Endothelial cell of umbilical vein (primary cell): ENCODE measurements around the gene DPYSL4. TPM values are rescaled to one million over a fixed set of nuclear protein-coding genes. Genes with fewer than 3 reads are reported as not detected.

Experiments used
- BruUV-seq: library from RNA; stranded (reverse); fragments of 400-500 nt; replicated peaks from 2 replicates; lab custom pipeline; 2021; lab: Mats Ljungman, UMichigan
- CTCF ChIA-PET: fragments of 300-600, 350-600 bp; sonication (Branson Sonifier 250); formaldehyde crosslinking; loops from one replicate; lab custom pipeline; 2021; ENCODE audit warnings: antibody characterized with exemption, inconsistent platforms; lab: Charles Lee
- POLR2A ChIA-PET: fragments of 300-600, 350-600 bp; sonication (Branson Sonifier 250); formaldehyde crosslinking; loops from one replicate; lab custom pipeline; 2021; ENCODE audit warnings: antibody characterized with exemption, inconsistent platforms; lab: Charles Lee
- DNase-seq: peaks from one replicate; pipeline ENCODE4 v3.0.0-alpha.2; 2011; ENCODE audit warnings: low read depth, low spot score
- FAIRE-seq: peaks from 2 replicates; lab custom pipeline; 2011; peaks lifted over from hg19 to GRCh38; lab: Jason Lieb, UNC
- H2AFZ ChIP-seq: 2 replicates; pipeline ENCODE4 v1.6.0; 2012; ENCODE audit warnings: low read depth, low read length, control low read depth, inconsistent platforms
- H3K27ac ChIP-seq: 2 replicates; pipeline ENCODE4 v1.5.1; 2011; ENCODE audit warnings: low read depth, mild to moderate bottlenecking, control low read depth, low read length, moderate library complexity; ENCODE audit not compliant: insufficient read depth
- H3K27me3 ChIP-seq, 2 experiments: 2 replicates each; pipeline versions ENCODE4 v1.6.0 to v1.6.1; 2011; ENCODE audit warnings: low read length in 2 of 2, mixed read lengths in 1 of 2; ENCODE audit not compliant: control insufficient read depth in 2 of 2, insufficient read depth in 2 of 2
- H3K36me3 ChIP-seq, 2 experiments: 2 replicates in 1 of 2; 3 replicates in 1 of 2; pipeline ENCODE4 v1.5.1; 2011; ENCODE audit warnings: low read length in 2 of 2, mild to moderate bottlenecking in 1 of 2, moderate library complexity in 1 of 2; ENCODE audit not compliant: control insufficient read depth in 2 of 2, insufficient read depth in 2 of 2; ENCODE audit errors: extremely low read depth in 1 of 2
- H3K4me1 ChIP-seq: 3 replicates; pipeline ENCODE4 v1.5.1; 2011; ENCODE audit warnings: mild to moderate bottlenecking, low read length; ENCODE audit not compliant: control insufficient read depth, insufficient read depth; ENCODE audit errors: extremely low read depth
- H3K4me2 ChIP-seq: 2 replicates; pipeline ENCODE4 v1.6.1; 2011; ENCODE audit warnings: low read length, control low read depth, mixed read lengths; ENCODE audit not compliant: insufficient read depth
- H3K4me3 ChIP-seq, 3 experiments: fragments of 200-600 bp in 1 of 3; sonication (generic), shearing (Covaris generic) in 1 of 3; replicated peaks in 1 of 3; 2 replicates each; pipeline ENCODE4 v1.5.1; 2011 to 2016; ENCODE audit warnings: control low read depth in 3 of 3, low read length in 3 of 3, mild to moderate bottlenecking in 2 of 3, inconsistent platforms in 1 of 3, low read depth in 1 of 3, moderate library complexity in 1 of 3; ENCODE audit not compliant: insufficient read depth in 1 of 3
- H3K79me2 ChIP-seq: 2 replicates; pipeline ENCODE4 v1.6.0; 2012; ENCODE audit warnings: low read length, inconsistent platforms; ENCODE audit not compliant: control insufficient read depth, insufficient read depth
- H3K9ac ChIP-seq: replicated peaks from 2 replicates; pipeline ENCODE3; 2011; ENCODE audit warnings: low read length, control low read depth; ENCODE audit not compliant: insufficient read depth; ENCODE audit errors: extremely low read depth
- H3K9me1 ChIP-seq: replicated peaks from 3 replicates; pipeline ENCODE4 v1.6.0; 2011; ENCODE audit warnings: mild to moderate bottlenecking, low read length; ENCODE audit not compliant: control insufficient read depth, insufficient read depth; ENCODE audit errors: extremely low read depth
- H3K9me3 ChIP-seq: replicated peaks from 2 replicates; pipeline ENCODE4 v1.5.1; 2012; ENCODE audit warnings: low read length, inconsistent platforms; ENCODE audit not compliant: control insufficient read depth, insufficient read depth
- H4K20me1 ChIP-seq: replicated peaks from 2 replicates; pipeline ENCODE3; 2011; ENCODE audit warnings: mild to moderate bottlenecking, low read length; ENCODE audit not compliant: control insufficient read depth, insufficient read depth; ENCODE audit errors: extremely low read depth
- EZH2 ChIP-seq: IDR thresholded peaks from 2 replicates; pipeline ENCODE4 v1.6.1; 2012; ENCODE audit warnings: borderline replicate concordance, low read depth, mild to moderate bottlenecking, moderate library complexity, low read length, inconsistent platforms; ENCODE audit not compliant: severe bottlenecking
- FOS ChIP-seq: IDR thresholded peaks from 2 replicates; pipeline ENCODE4 v1.6.1; 2011; ENCODE audit warnings: mild to moderate bottlenecking, low read length, moderate library complexity, borderline replicate concordance; ENCODE audit not compliant: insufficient read depth
- GATA2 ChIP-seq: IDR thresholded peaks from 2 replicates; pipeline ENCODE4 v1.7.0; 2011; ENCODE audit warnings: low read depth, mild to moderate bottlenecking, moderate library complexity, mixed read lengths, low read length; ENCODE audit not compliant: insufficient read length, insufficient read depth
- JUN ChIP-seq: IDR thresholded peaks from 2 replicates; pipeline ENCODE4 v1.6.1; 2011; ENCODE audit warnings: borderline replicate concordance, low read depth; ENCODE audit not compliant: insufficient read length, insufficient read depth
- MAX ChIP-seq: IDR thresholded peaks from 2 replicates; pipeline ENCODE4 v1.6.1; 2011; ENCODE audit not compliant: insufficient read depth, insufficient read length
- MYC ChIP-seq: IDR thresholded peaks from one replicate; pipeline ENCODE4 v1.6.1; 2011; ENCODE audit warnings: mild to moderate bottlenecking, low read depth, low read length
- POLR2A ChIP-seq: IDR thresholded peaks from 2 replicates; pipeline ENCODE4 v1.6.1; 2012; ENCODE audit warnings: low read depth, mild to moderate bottlenecking, control low read depth, low read length
- POLR2AphosphoS5 ChIP-seq: IDR thresholded peaks from 2 replicates; pipeline ENCODE4 v1.6.1; 2012; ENCODE audit warnings: low read depth, mild to moderate bottlenecking, control low read depth, low read length, moderate library complexity; ENCODE audit not compliant: insufficient read depth
- dilution Hi-C: fragments of 300-500 bp; cut with MboI; formaldehyde crosslinking; loops from one replicate; pipeline ENCODE4 v1.15.0; 2019; ENCODE audit warnings: low sequenced_read_pairs; ENCODE audit not compliant: extremely low pct_ligation_motif_present
- intact Hi-C: fragments of 100-400 bp; cut with micrococcal nuclease; formaldehyde crosslinking; loops from one replicate; pipeline ENCODE4 v1.10.0; 2022
- polyA plus RNA-seq, 4 experiments: library from polyadenylated mRNA; depleted of rRNA in 3 of 4; stranded (reverse) in 3 of 4; unstranded in 1 of 4; fragments of >200 nt; gene quantifications; 2 replicates each; pipeline versions ENCODE4 v1.2.1 to v1.2.3, GENCODE V29; 2011 to 2012; ENCODE audit warnings: missing spikeins in 1 of 4
- total RNA-seq: library from RNA; stranded (reverse); gene quantifications from 2 replicates; pipeline ENCODE4 v1.2.3, GENCODE V29; 2021
- TF ChIP-seq, protein P1 (sequence below), 2 donors: IDR thresholded peaks; 1 replicate in 1 of 2; 2 replicates in 1 of 2; pipeline ENCODE4 v1.5.1; 2011; ENCODE audit warnings: low read length in 2 of 2, mild to moderate bottlenecking in 2 of 2, moderate library complexity in 2 of 2, control low read depth in 1 of 2, inconsistent platforms in 1 of 2, low read depth in 1 of 2; ENCODE audit not compliant: insufficient read depth in 1 of 2; ENCODE audit errors: extremely low read depth in 1 of 2

DPYSL4 gene
- total and polyA plus RNA-seq, 2 donors (not counting 3 experiments of a cell fraction or from before 2014, with no cell fraction given) = 27.1 to 60.0 TPM

GRCh38 chr10:132222726-132223125 is 36.0 kb downstream of the DPYSL4 start:
- no peaks in the 10 kb centered on the region for H3K36me3 ChIP-seq
- H2AFZ ChIP-seq = no peak overlapping the region
- intact Hi-C loops = loop anchor here (1.0 kb wide), 3 partner anchors 130 to 416 kb away; no protein-coding TSS in a partner anchor
- dilution Hi-C loops = no loop called here
- FAIRE-seq (no peak), DNase-seq (no peak)
- H3K4me3 ChIP-seq = no peak overlapping the region
- ChIA-PET CTCF (interaction anchor here (1.2 to 1.8 kb wide), 2 partner anchors 131 to 230 kb away, joined by 3 to 11 read pairs; no protein-coding TSS in a partner anchor), POLR2A (no interaction called here)
- no peak overlapping the region for H3K9ac ChIP-seq
- no peaks in the 10 kb centered on the region for H3K79me2 ChIP-seq
- TF ChIP-seq, protein P1, sequence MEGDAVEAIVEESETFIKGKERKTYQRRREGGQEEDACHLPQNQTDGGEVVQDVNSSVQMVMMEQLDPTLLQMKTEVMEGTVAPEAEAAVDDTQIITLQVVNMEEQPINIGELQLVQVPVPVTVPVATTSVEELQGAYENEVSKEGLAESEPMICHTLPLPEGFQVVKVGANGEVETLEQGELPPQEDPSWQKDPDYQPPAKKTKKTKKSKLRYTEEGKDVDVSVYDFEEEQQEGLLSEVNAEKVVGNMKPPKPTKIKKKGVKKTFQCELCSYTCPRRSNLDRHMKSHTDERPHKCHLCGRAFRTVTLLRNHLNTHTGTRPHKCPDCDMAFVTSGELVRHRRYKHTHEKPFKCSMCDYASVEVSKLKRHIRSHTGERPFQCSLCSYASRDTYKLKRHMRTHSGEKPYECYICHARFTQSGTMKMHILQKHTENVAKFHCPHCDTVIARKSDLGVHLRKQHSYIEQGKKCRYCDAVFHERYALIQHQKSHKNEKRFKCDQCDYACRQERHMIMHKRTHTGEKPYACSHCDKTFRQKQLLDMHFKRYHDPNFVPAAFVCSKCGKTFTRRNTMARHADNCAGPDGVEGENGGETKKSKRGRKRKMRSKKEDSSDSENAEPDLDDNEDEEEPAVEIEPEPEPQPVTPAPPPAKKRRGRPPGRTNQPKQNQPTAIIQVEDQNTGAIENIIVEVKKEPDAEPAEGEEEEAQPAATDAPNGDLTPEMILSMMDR (IDR thresholded peaks at IDR 0.05; ENCODE audit: extremely low read depth in 1 of 2, insufficient read depth in 1 of 2, low read depth in 1 of 2, low read length in 2 of 2) = no peak
- no peak for TF ChIP-seq MYC
- no peak for TF ChIP-seq EZH2
- TF ChIP-seq MAX = no peak
- no peak for TF ChIP-seq POLR2AphosphoS5
- no peak for TF ChIP-seq JUN
- TF ChIP-seq FOS = no peak
- no peak for TF ChIP-seq GATA2
- TF ChIP-seq POLR2A = no peak
- no peaks in the 10 kb centered on the region for H3K9me1 ChIP-seq
- H3K27me3 ChIP-seq = no peaks in the 10 kb centered on the region
- no peaks in the 10 kb centered on the region for H4K20me1 ChIP-seq
- no peaks in the 10 kb centered on the region for H3K4me1 ChIP-seq
- no peak overlapping the region for H3K27ac ChIP-seq
- H3K9me3 ChIP-seq = no peaks in the 10 kb centered on the region
- no TSS peak for BruUV-seq
- no peak overlapping the region for H3K4me2 ChIP-seq
